DOHH2 (cell line): ENCODE measurements around the gene TFIP11.
A peak's percentile ranks its signal among the peaks of the same experiment; 100 is the strongest.

Experiments
- H3F3A ChIP-seq: fragments of 200-600 bp; sonication (generic), shearing (Covaris generic); 2 replicates; pipeline ENCODE4 v1.6.0; 2016; ENCODE audit warnings: antibody characterized with exemption, mild to moderate bottlenecking; ENCODE audit not compliant: control insufficient read depth, insufficient read depth
- H3K27ac ChIP-seq: fragments of 200-600 bp; sonication (generic); 2 replicates; pipeline ENCODE4 v1.5.1; 2014; ENCODE audit warnings: low read depth, mild to moderate bottlenecking, low read length, moderate library complexity
- H3K27me3 ChIP-seq: fragments of 200-600 bp; sonication (generic); 2 replicates; pipeline ENCODE4 v1.6.1; 2014; ENCODE audit warnings: mild to moderate bottlenecking, low read length, mixed read lengths; ENCODE audit not compliant: control insufficient read depth
- H3K36me3 ChIP-seq: fragments of 200-600 bp; sonication (generic); 2 replicates; pipeline ENCODE4 v1.6.1; 2014; ENCODE audit warnings: mild to moderate bottlenecking, low read length, moderate library complexity, mixed read lengths; ENCODE audit not compliant: control insufficient read depth
- H3K4me1 ChIP-seq: fragments of 200-600 bp; sonication (generic); 2 replicates; pipeline ENCODE4 v1.6.1; 2014; ENCODE audit warnings: mild to moderate bottlenecking, low read length, mixed read lengths; ENCODE audit not compliant: control insufficient read depth
- H3K4me2 ChIP-seq: fragments of 200-600 bp; sonication (generic); 2 replicates; pipeline ENCODE4 v1.6.0; 2014; ENCODE audit warnings: mild to moderate bottlenecking, low read length, moderate library complexity
- H3K4me3 ChIP-seq: fragments of 200-600 bp; sonication (generic); 2 replicates; pipeline ENCODE4 v1.5.1; 2014; ENCODE audit warnings: mild to moderate bottlenecking, low read length, mixed read lengths
- H3K79me2 ChIP-seq: fragments of 200-600 bp; sonication (generic); 2 replicates; pipeline ENCODE4 v1.6.1; 2014; ENCODE audit warnings: mild to moderate bottlenecking, low read length, mixed read lengths; ENCODE audit not compliant: control insufficient read depth
- H3K9me2 ChIP-seq: fragments of 200-600 bp; sonication (generic); replicated peaks from 2 replicates; pipeline ENCODE4 v1.6.1; 2014; ENCODE audit warnings: mild to moderate bottlenecking, low read length, mixed read lengths; ENCODE audit not compliant: control insufficient read depth
- H3K9me3 ChIP-seq: fragments of 200-600 bp; sonication (generic); 2 replicates; pipeline ENCODE4 v1.6.1; 2014; ENCODE audit warnings: antibody characterized with exemption, low read length, mixed read lengths; ENCODE audit not compliant: control insufficient read depth, insufficient read depth
- H4K20me1 ChIP-seq: fragments of 200-600 bp; sonication (generic); 2 replicates; pipeline ENCODE4 v1.6.0; 2014; ENCODE audit warnings: low read depth, mild to moderate bottlenecking, antibody characterized with exemption, low read length, moderate library complexity; ENCODE audit not compliant: control insufficient read depth, insufficient read depth
- EZH2phosphoT487 ChIP-seq: fragments of 200-600 bp; sonication (generic); IDR thresholded peaks from 2 replicates; pipeline ENCODE4 v1.6.1; 2017; ENCODE audit warnings: borderline replicate concordance, mild to moderate bottlenecking, antibody characterized with exemption, low read length, moderate library complexity, mixed read lengths
- TF ChIP-seq, protein P1 (sequence below): fragments of 200-600 bp; sonication (generic); IDR thresholded peaks from one replicate; pipeline ENCODE4 v1.5.1; 2014; ENCODE audit warnings: antibody characterized with exemption, mild to moderate bottlenecking, low read depth, low read length; ENCODE audit not compliant: poor library complexity, severe bottlenecking

The TFIP11 gene

GRCh38 chr22:26483043-26483438, 29.2 kb downstream of the TFIP11 start:
- TF ChIP-seq, protein P1, sequence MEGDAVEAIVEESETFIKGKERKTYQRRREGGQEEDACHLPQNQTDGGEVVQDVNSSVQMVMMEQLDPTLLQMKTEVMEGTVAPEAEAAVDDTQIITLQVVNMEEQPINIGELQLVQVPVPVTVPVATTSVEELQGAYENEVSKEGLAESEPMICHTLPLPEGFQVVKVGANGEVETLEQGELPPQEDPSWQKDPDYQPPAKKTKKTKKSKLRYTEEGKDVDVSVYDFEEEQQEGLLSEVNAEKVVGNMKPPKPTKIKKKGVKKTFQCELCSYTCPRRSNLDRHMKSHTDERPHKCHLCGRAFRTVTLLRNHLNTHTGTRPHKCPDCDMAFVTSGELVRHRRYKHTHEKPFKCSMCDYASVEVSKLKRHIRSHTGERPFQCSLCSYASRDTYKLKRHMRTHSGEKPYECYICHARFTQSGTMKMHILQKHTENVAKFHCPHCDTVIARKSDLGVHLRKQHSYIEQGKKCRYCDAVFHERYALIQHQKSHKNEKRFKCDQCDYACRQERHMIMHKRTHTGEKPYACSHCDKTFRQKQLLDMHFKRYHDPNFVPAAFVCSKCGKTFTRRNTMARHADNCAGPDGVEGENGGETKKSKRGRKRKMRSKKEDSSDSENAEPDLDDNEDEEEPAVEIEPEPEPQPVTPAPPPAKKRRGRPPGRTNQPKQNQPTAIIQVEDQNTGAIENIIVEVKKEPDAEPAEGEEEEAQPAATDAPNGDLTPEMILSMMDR = no peak
- TF ChIP-seq EZH2phosphoT487 = no peak
- no peaks in the 10 kb centered on the region for H4K20me1 ChIP-seq

DNA sequence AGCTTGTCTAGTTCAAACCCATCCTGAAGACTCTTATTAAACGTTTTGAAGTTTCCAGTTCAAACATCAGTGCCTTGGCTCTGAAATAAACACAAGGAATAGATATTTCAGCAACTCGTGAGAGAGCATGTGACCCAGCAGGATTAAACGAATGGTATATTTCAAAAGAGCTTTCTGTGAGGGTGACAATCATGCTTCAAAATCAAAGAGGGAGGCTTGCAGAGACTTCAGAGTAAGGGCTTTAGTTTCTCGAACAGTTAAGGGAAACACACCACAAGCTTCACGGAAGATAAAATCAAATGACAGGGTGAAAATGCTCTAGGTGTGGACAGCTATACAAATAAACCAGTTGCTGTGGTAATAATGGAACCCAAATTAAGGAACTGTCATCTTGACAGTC, 30.1 kb downstream of the TFIP11 start:
- Histone ChIP-seq H4K20me1 (no peaks in the 10 kb centered on the region), H3K4me3 (peak overlapping the region; percentile 97), H3K4me2 (peak overlapping the region; percentile 98), H3K4me1 (peaks cover 86% of the 10 kb centered on the region), H3K9me2 (no peaks in the 10 kb centered on the region), H3K36me3 (peaks cover 77% of the 10 kb centered on the region), H3F3A (peaks cover 37% of the 10 kb centered on the region), H3K27me3 (no peaks in the 10 kb centered on the region), H3K27ac (peak overlapping the region; percentile 98), H3K79me2 (peaks cover 99% of the 10 kb centered on the region), H3K9me3 (no peaks in the 10 kb centered on the region)
- TF ChIP-seq, protein P1 = no peak

More at GRCh38 chr22:26483043-26483438, 29.2 kb downstream of the TFIP11 start:
- Histone ChIP-seq H3K9me3 (no peaks in the 10 kb centered on the region), H3K4me3 (peak overlapping the region; percentile 97), H3K9me2 (no peaks in the 10 kb centered on the region), H3K4me2 (peak overlapping the region; percentile 98), H3K79me2 (peaks cover 99% of the 10 kb centered on the region), H3F3A (peaks cover 40% of the 10 kb centered on the region), H3K27me3 (no peaks in the 10 kb centered on the region), H3K27ac (peak overlapping the region; percentile 98), H3K36me3 (peaks cover 76% of the 10 kb centered on the region), H3K4me1 (peaks cover 86% of the 10 kb centered on the region)

GRCh38 chr22:26481694-26482093, 30.6 kb downstream of the TFIP11 start:
- Histone ChIP-seq H3K9me3 (no peaks in the 10 kb centered on the region), H3F3A (peaks cover 37% of the 10 kb centered on the region), H4K20me1 (no peaks in the 10 kb centered on the region), H3K4me3 (peak overlapping the region; percentile 97), H3K9me2 (no peaks in the 10 kb centered on the region), H3K36me3 (peaks cover 82% of the 10 kb centered on the region), H3K27ac (peak overlapping the region; percentile 98), H3K79me2 (peaks cover 99% of the 10 kb centered on the region), H3K27me3 (no peaks in the 10 kb centered on the region), H3K4me2 (peak overlapping the region; percentile 98), H3K4me1 (peaks cover 86% of the 10 kb centered on the region)
- TF ChIP-seq, protein P1 = no peak
- no peak for TF ChIP-seq EZH2phosphoT487

DNA sequence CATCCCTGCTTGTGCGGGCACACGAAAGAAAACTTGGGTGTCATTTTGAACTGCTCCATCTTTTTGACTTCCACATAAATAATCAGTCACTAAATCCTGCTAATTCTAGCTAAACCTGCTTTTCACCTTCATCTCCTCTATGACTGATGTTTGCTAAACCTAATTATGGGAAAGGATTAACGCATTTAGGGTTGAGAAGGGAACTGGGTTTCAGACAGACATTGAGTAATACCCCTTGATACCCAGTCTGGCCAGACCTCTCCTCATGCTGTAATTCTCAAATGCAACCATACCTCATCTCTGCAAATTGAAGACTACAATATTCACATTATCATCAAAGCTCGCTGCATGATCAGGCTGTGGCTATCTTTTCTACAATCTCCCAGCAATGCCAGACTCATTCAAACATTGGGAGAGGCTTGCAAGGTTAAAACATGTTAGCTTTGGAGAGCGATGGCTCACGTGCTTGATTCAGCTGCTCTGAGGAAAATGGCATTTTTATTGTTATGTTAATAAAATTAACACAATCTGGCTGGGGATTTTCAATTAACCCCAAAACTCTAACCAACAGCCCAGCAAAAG, 31.1 kb downstream of the TFIP11 start:
- H3K4me1 ChIP-seq = peaks cover 84% of the 10 kb centered on the region
- H3K27ac ChIP-seq = peak overlapping the region; percentile 98
- no peaks in the 10 kb centered on the region for H4K20me1 ChIP-seq
- TF ChIP-seq, protein P1 = no peak
- no peak for TF ChIP-seq EZH2phosphoT487
- H3K79me2 ChIP-seq = peaks cover 99% of the 10 kb centered on the region
- no peaks in the 10 kb centered on the region for H3K9me3 ChIP-seq
- H3F3A ChIP-seq = peaks cover 37% of the 10 kb centered on the region
- H3K36me3 ChIP-seq = peaks cover 82% of the 10 kb centered on the region
- H3K4me2 ChIP-seq = peak overlapping the region; percentile 98
- no peaks in the 10 kb centered on the region for H3K27me3 ChIP-seq
- H3K9me2 ChIP-seq = no peaks in the 10 kb centered on the region
- peak overlapping the region; percentile 97 for H3K4me3 ChIP-seq
